HEK293 (cell line): ENCODE data around the gene MRPS31.

Source experiments
- CTCF ChIA-PET: fragments of 350-600 bp; formaldehyde crosslinking; extraction: SDS; loops from one replicate; lab custom pipeline; 2021; ENCODE audit warnings: antibody characterized with exemption; lab: Yijun Ruan, JAX
- POLR2A ChIA-PET: fragments of 300-600 bp; formaldehyde crosslinking; extraction: SDS; loops from one replicate; lab custom pipeline; 2020; ENCODE audit warnings: antibody characterized with exemption, inconsistent platforms; lab: Yijun Ruan, JAX
- H3K27ac ChIP-seq: fragments of 200-500 bp; sonication (Bioruptor generic); 2 replicates; pipeline ENCODE4 v1.5.1; 2014; ENCODE audit warnings: low read depth, low read length, control low read depth, inconsistent platforms; ENCODE audit errors: extremely low read depth
- H3K36me3 ChIP-seq, 2 experiments: fragments of 200-500 bp in 1 of 2; sonication (Bioruptor generic) in 1 of 2; 1 replicate in 1 of 2; 2 replicates in 1 of 2; pipeline ENCODE4 v1.5.1; 2014 to 2017; ENCODE audit warnings: inconsistent platforms in 2 of 2, low read length in 2 of 2; ENCODE audit not compliant: control insufficient read depth in 2 of 2, insufficient read depth in 1 of 2
- H3K4me1 ChIP-seq: fragments of 200-500 bp; sonication (Bioruptor generic); 2 replicates; pipeline ENCODE4 v1.5.1; 2014; ENCODE audit warnings: mild to moderate bottlenecking, low read length, inconsistent platforms; ENCODE audit not compliant: control insufficient read depth, insufficient read depth
- H3K4me3 ChIP-seq: 2 replicates; pipeline ENCODE4 v1.5.1; 2011; ENCODE audit warnings: low read depth, mild to moderate bottlenecking, control low read depth, low read length, moderate library complexity
- H3K9me3 ChIP-seq: fragments of 200-500 bp; sonication (Bioruptor generic); 2 replicates; pipeline ENCODE4 v1.5.1; 2014; ENCODE audit warnings: low read depth, low read length, inconsistent platforms; ENCODE audit not compliant: control insufficient read depth, insufficient read depth
- ELK4 ChIP-seq: IDR thresholded peaks from 2 replicates; pipeline ENCODE4 v1.6.1; 2011; ENCODE audit warnings: mild to moderate bottlenecking, low read depth, low read length, borderline replicate concordance
- GFI1B ChIP-seq: fragments of 450-650 bp; formaldehyde crosslinking; IDR thresholded peaks from 2 replicates; pipeline ENCODE4 v1.5.1; 2016; ENCODE audit warnings: missing biosample characterization, missing genetic modification characterization
- GLI4 ChIP-seq: fragments of 450-650 bp; formaldehyde crosslinking; IDR thresholded peaks from 2 replicates; pipeline ENCODE4 v1.5.1; 2016; ENCODE audit warnings: missing biosample characterization, missing genetic modification characterization
- HOXA7 ChIP-seq: sonication (generic); formaldehyde crosslinking; IDR thresholded peaks from 2 replicates; pipeline ENCODE4 v1.8.1; 2022; ENCODE audit warnings: missing genetic modification reagents, borderline replicate concordance
- KLF8 ChIP-seq: fragments of 450-650 bp; formaldehyde crosslinking; IDR thresholded peaks from 2 replicates; pipeline ENCODE4 v1.5.1; 2016; ENCODE audit warnings: missing biosample characterization, missing genetic modification characterization
- YY2 ChIP-seq: fragments of 450-650 bp; formaldehyde crosslinking; IDR thresholded peaks from 2 replicates; pipeline ENCODE4 v1.5.1; 2016; ENCODE audit warnings: missing biosample characterization, missing genetic modification characterization
- ZBTB48 ChIP-seq: fragments of 450-650 bp; formaldehyde crosslinking; IDR thresholded peaks from 2 replicates; pipeline ENCODE4 v1.5.1; 2016; ENCODE audit warnings: missing biosample characterization, missing genetic modification characterization
- ZFP41 ChIP-seq: fragments of 450-650 bp; formaldehyde crosslinking; IDR thresholded peaks from 2 replicates; pipeline ENCODE4 v1.5.1; 2016; ENCODE audit warnings: missing biosample characterization, missing genetic modification characterization, borderline replicate concordance
- ZNF138 ChIP-seq: fragments of 450-650 bp; formaldehyde crosslinking; IDR thresholded peaks from 2 replicates; pipeline ENCODE4 v1.5.1; 2016; ENCODE audit warnings: missing biosample characterization, missing genetic modification characterization, borderline replicate concordance
- ZNF18 ChIP-seq: fragments of 450-650 bp; formaldehyde crosslinking; IDR thresholded peaks from 2 replicates; pipeline ENCODE4 v1.5.1; 2016; ENCODE audit warnings: missing biosample characterization, missing genetic modification characterization
- ZNF223 ChIP-seq: fragments of 450-650 bp; formaldehyde crosslinking; IDR thresholded peaks from 2 replicates; pipeline ENCODE4 v1.5.1; 2016; ENCODE audit warnings: missing biosample characterization, missing genetic modification characterization
- ZNF24 ChIP-seq: fragments of 450-650 bp; formaldehyde crosslinking; IDR thresholded peaks from 2 replicates; pipeline ENCODE4 v1.5.1; 2016; ENCODE audit warnings: missing biosample characterization, missing genetic modification characterization
- ZNF362 ChIP-seq: fragments of 450-650 bp; formaldehyde crosslinking; IDR thresholded peaks from 2 replicates; pipeline ENCODE4 v1.5.1; 2016; ENCODE audit warnings: missing biosample characterization, missing genetic modification characterization
- ZNF37A ChIP-seq: fragments of 450-650 bp; IDR thresholded peaks from 2 replicates; pipeline ENCODE4 v1.5.1; 2018; ENCODE audit warnings: missing biosample characterization, missing genetic modification characterization
- ZNF391 ChIP-seq: fragments of 450-650 bp; formaldehyde crosslinking; IDR thresholded peaks from 2 replicates; pipeline ENCODE4 v1.5.1; 2016; ENCODE audit warnings: low read depth, missing biosample characterization, missing genetic modification characterization, borderline replicate concordance
- ZNF677 ChIP-seq: fragments of 450-650 bp; IDR thresholded peaks from 2 replicates; pipeline ENCODE4 v1.5.0; 2018; ENCODE audit warnings: missing biosample characterization, mild to moderate bottlenecking, missing genetic modification characterization, moderate library complexity
- ZNF701 ChIP-seq: fragments of 450-650 bp; formaldehyde crosslinking; IDR thresholded peaks from 2 replicates; pipeline ENCODE4 v1.5.1; 2016; ENCODE audit warnings: missing biosample characterization, missing genetic modification characterization
- ZNF76 ChIP-seq: fragments of 450-650 bp; formaldehyde crosslinking; IDR thresholded peaks from 2 replicates; pipeline ENCODE4; 2016; ENCODE audit warnings: low read depth, missing biosample characterization, missing genetic modification characterization, borderline replicate concordance
- ZSCAN16 ChIP-seq: fragments of 450-650 bp; formaldehyde crosslinking; IDR thresholded peaks from 2 replicates; pipeline ENCODE4 v1.5.1; 2016; ENCODE audit warnings: missing biosample characterization, missing genetic modification characterization
- ZXDB ChIP-seq: fragments of 450-650 bp; formaldehyde crosslinking; IDR thresholded peaks from 2 replicates; pipeline ENCODE4 v1.5.1; 2016; ENCODE audit warnings: missing biosample characterization, missing genetic modification characterization
- TF ChIP-seq, protein P1 (sequence below): fragments of 450-650 bp; formaldehyde crosslinking; IDR thresholded peaks from 2 replicates; pipeline ENCODE4 v1.5.1; 2017; ENCODE audit warnings: missing biosample characterization, mild to moderate bottlenecking, missing genetic modification characterization, moderate library complexity
- TF ChIP-seq, protein P2 (sequence below): fragments of 450-650 bp; formaldehyde crosslinking; IDR thresholded peaks from 2 replicates; pipeline ENCODE4 v1.5.1; 2016; ENCODE audit warnings: missing biosample characterization, missing genetic modification characterization
- TF ChIP-seq, protein P3 (sequence below): fragments of 450-650 bp; formaldehyde crosslinking; IDR thresholded peaks from 2 replicates; pipeline ENCODE4 v1.5.0; 2017; ENCODE audit warnings: missing biosample characterization, missing genetic modification characterization, borderline replicate concordance
- TF ChIP-seq, protein P4 (sequence below): fragments of 450-650 bp; formaldehyde crosslinking; IDR thresholded peaks from 2 replicates; pipeline ENCODE4 v1.5.1; 2016; ENCODE audit warnings: missing biosample characterization, missing genetic modification characterization
- TF ChIP-seq, protein P5 (sequence below): fragments of 450-650 bp; formaldehyde crosslinking; IDR thresholded peaks from 2 replicates; pipeline ENCODE4 v1.5.1; 2016; ENCODE audit warnings: missing biosample characterization, missing genetic modification characterization

MRPS31 gene

DNA sequence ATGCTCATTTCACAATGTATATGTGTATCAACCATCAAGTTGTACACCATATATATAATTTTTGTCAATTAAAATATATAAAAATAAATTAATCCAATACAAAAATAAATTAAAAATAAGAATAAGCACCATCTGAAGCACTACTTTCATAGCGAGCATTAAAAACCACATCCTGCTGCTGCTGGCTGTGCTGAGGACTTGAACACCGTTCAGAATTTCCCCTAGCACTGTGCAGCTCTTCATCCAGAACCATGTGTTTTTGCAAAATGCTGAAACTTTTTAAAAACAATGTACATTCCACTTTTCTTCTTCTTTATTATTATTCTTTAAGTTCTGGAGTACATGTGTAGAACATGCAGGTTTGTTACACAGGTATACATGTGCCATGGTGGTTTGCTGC lies 64.6 kb downstream of the MRPS31 start:
- Histone ChIP-seq H3K9me3 (no peaks in the 10 kb centered on the region), H3K27ac (no peak overlapping the region), H3K4me1 (no peaks in the 10 kb centered on the region), H3K4me3 (no peak overlapping the region), H3K36me3 (no peaks in the 10 kb centered on the region)
- TF ChIP-seq HOXA7 (CRISPR knock-in tag) (no peak), ZXDB (no peak), ZSCAN16 (tag by site-specific recombination) (no peak), ZNF701 (tag by site-specific recombination) (no peak), ZBTB48 (tag by site-specific recombination) (no peak), ZNF37A (no peak), ZNF18 (no peak), ZNF24 (tag by site-specific recombination) (no peak), ZNF76 (tag by site-specific recombination) (no peak), GLI4 (no peak), ZNF391 (tag by site-specific recombination) (no peak), ZNF677 (no peak), ZNF138 (no peak), GFI1B (no peak), KLF8 (no peak)
- TF ChIP-seq, protein P1, sequence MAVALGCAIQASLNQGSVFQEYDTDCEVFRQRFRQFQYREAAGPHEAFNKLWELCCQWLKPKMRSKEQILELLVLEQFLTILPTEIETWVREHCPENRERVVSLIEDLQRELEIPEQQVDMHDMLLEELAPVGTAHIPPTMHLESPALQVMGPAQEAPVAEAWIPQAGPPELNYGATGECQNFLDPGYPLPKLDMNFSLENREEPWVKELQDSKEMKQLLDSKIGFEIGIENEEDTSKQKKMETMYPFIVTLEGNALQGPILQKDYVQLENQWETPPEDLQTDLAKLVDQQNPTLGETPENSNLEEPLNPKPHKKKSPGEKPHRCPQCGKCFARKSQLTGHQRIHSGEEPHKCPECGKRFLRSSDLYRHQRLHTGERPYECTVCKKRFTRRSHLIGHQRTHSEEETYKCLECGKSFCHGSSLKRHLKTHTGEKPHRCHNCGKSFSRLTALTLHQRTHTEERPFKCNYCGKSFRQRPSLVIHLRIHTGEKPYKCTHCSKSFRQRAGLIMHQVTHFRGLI (tag by site-specific recombination) = no peak
- TF ChIP-seq, protein P2, sequence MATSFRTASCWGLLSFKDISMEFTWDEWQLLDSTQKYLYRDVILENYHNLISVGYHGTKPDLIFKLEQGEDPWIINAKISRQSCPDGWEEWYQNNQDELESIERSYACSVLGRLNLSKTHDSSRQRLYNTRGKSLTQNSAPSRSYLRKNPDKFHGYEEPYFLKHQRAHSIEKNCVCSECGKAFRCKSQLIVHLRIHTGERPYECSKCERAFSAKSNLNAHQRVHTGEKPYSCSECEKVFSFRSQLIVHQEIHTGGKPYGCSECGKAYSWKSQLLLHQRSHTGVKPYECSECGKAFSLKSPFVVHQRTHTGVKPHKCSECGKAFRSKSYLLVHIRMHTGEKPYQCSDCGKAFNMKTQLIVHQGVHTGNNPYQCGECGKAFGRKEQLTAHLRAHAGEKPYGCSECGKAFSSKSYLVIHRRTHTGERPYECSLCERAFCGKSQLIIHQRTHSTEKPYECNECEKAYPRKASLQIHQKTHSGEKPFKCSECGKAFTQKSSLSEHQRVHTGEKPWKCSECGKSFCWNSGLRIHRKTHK (tag by site-specific recombination) = no peak
- CTCF ChIA-PET = no interaction called here
- POLR2A ChIA-PET = no interaction called here

GRCh38 chr13:40697711-40698110 lies 73.3 kb downstream of the MRPS31 start:
- no peaks in the 10 kb centered on the region for H3K9me3 ChIP-seq
- TF ChIP-seq YY2 (tag by site-specific recombination) = no peak
- TF ChIP-seq ZNF223 (tag by site-specific recombination) = no peak
- no peak for TF ChIP-seq ZNF362 (tag by site-specific recombination)
- TF ChIP-seq ELK4 = no peak
- TF ChIP-seq, protein P3, sequence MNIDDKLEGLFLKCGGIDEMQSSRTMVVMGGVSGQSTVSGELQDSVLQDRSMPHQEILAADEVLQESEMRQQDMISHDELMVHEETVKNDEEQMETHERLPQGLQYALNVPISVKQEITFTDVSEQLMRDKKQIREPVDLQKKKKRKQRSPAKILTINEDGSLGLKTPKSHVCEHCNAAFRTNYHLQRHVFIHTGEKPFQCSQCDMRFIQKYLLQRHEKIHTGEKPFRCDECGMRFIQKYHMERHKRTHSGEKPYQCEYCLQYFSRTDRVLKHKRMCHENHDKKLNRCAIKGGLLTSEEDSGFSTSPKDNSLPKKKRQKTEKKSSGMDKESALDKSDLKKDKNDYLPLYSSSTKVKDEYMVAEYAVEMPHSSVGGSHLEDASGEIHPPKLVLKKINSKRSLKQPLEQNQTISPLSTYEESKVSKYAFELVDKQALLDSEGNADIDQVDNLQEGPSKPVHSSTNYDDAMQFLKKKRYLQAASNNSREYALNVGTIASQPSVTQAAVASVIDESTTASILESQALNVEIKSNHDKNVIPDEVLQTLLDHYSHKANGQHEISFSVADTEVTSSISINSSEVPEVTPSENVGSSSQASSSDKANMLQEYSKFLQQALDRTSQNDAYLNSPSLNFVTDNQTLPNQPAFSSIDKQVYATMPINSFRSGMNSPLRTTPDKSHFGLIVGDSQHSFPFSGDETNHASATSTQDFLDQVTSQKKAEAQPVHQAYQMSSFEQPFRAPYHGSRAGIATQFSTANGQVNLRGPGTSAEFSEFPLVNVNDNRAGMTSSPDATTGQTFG (tag by site-specific recombination) = no peak
- no peak for TF ChIP-seq ZFP41 (tag by site-specific recombination)
- TF ChIP-seq, protein P4, sequence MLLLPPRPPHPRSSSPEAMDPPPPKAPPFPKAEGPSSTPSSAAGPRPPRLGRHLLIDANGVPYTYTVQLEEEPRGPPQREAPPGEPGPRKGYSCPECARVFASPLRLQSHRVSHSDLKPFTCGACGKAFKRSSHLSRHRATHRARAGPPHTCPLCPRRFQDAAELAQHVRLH (tag by site-specific recombination) = no peak
- TF ChIP-seq, protein P5, sequence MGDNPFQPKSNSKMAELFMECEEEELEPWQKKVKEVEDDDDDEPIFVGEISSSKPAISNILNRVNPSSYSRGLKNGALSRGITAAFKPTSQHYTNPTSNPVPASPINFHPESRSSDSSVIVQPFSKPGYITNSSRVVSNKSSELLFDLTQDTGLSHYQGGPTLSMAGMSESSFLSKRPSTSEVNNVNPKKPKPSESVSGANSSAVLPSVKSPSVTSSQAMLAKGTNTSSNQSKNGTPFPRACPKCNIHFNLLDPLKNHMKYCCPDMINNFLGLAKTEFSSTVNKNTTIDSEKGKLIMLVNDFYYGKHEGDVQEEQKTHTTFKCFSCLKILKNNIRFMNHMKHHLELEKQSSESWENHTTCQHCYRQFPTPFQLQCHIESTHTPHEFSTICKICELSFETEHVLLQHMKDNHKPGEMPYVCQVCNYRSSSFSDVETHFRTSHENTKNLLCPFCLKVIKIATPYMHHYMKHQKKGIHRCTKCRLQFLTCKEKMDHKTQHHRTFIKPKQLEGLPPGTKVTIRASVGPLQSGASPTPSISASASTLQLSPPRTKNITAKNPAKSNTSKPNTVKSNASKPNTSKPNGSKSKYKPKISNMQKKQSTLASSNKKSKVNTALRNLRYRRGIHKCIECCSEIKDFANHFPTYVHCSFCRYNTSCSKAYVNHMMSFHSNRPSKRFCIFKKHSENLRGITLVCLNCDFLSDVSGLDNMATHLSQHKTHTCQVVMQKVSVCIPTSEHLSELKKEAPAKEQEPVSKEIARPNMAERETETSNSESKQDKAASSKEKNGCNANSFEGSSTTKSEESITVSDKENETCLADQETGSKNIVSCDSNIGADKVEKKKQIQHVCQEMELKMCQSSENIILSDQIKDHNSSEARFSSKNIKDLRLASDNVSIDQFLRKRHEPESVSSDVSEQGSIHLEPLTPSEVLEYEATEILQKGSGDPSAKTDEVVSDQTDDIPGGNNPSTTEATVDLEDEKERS = no peak

More at GRCh38 chr13:40697711-40698110, 73.3 kb downstream of the MRPS31 start:
- H3K4me1 ChIP-seq = no peaks in the 10 kb centered on the region
- ChIA-PET CTCF (no interaction called here), POLR2A (no interaction called here)
- no peak overlapping the region for H3K27ac ChIP-seq
- H3K4me3 ChIP-seq = no peak overlapping the region
- H3K36me3 ChIP-seq = no peaks in the 10 kb centered on the region
